GM10266 (cell line): Measurements from ENCODE around the gene GGTA1.

ENCODE experiments used
- DNase-seq: peaks from one replicate; pipeline ENCODE4 v3.0.0; 2012; ENCODE audit errors: extremely low spot score
- CTCF ChIP-seq: IDR thresholded peaks from 2 replicates; pipeline ENCODE4 v1.5.1; 2012; ENCODE audit warnings: mild to moderate bottlenecking, low read depth; ENCODE audit not compliant: control insufficient read depth, insufficient read depth; ENCODE audit errors: missing control alignments

GGTA1 gene

GRCh38 chr9:121449786-121450185 is 49.9 kb downstream of the GGTA1 start:
- TF ChIP-seq CTCF = no peak
- DNase-seq = no peak

DNA sequence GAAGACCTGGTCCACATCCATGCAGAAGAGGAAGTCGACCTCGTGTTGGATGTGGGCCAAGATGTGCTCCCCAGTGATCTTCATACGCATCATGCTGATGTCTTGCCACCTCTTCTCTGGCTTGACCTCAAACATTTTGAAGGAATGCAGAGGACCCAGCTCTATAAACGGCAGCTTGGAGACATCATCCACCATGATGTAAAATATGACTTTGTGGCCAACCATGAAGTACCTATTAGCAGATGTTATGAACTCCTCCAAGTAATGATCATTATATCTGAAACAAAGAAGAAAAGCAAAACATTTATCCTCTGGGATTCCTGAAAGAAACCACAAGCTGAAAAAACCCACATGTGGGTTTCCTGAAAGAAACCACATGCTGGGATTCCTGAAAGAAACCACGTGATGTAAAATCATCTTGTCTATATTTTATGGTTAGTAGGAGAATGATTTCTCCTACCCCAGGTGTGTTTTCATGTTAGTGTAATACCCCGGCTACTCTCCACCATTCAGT is 52.3 kb downstream of the GGTA1 start:
- no peak for TF ChIP-seq CTCF
- DNase-seq = no peak

DNA sequence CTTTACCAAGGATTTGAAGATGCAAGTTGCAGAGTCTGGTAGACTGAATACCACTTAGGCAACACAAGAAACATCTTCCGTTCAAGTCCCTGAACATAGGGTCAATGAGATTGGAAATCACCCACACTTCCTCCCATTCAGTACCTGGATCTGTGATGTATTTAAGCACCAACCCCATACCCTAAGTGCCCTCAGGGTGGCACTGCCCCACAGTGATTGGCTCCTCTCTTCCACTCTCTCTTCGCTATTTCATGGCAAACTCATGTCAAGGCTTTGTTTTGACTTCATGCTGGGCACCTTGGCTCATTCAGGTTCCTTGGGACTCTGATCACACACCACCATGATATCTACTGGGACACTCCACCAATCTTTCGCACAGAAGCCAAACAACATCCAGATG is 53.7 kb downstream of the GGTA1 start:
- peak; percentile 42 for TF ChIP-seq CTCF
- DNase-seq = no peak

GRCh38 chr9:121443981-121444380 is 55.7 kb downstream of the GGTA1 start:
- DNase-seq = no peak
- TF ChIP-seq CTCF = no peak

DNA sequence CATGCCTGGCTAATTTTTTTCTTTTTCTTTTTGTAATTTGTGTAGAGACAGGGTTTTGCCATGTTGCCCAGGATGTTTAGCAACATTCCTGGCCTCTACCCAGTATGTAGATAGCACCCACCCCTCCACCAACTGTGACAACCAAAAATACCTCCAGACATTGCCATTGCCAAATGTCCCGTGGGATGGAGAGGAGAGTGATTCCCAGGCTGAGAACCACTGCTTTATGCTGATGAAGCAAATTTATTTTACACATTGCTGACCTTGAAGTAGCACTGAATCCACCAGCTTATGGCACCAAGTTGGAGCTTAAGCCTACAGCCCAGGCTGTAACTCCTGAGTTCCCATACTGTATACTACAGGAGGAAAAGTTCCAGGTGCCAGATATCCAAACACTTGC is 58.5 kb downstream of the GGTA1 start:
- no peak for TF ChIP-seq CTCF
- DNase-seq = no peak

GRCh38 chr9:121439711-121440664 is 59.7 kb downstream of the GGTA1 start:
- DNase-seq = no peak
- no peak for TF ChIP-seq CTCF

DNA sequence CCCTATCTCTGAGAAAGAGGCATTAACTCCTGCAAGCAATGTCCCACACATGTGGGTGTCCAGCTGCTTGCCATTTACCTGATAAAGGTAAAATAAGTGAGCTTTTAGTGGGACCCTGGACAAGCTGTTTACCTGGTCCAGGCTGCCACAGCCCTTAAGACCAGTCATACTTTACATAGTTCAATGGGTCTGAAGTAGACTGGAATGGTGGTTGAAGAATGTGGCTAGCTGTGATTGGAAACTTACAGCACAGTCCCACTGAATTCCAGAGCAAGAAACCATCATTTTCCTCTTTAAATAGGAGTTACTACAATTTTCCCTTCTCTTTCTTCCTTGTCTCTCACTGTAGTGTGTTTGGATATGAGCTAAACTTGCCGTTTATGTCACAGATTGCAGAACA is 60.6 kb downstream of the GGTA1 start:
- no peak for DNase-seq
- no peak for TF ChIP-seq CTCF
